Transverse colon (tissue), 4 donors: Measurements from ENCODE around the gene ESD.
"Not testable (repeated sequence)": the region's sequence is repeated elsewhere in the genome, so short reads cannot be mapped to it uniquely, and the experiment has no call there.

Experiments used
- CTCF ChIP-seq, 5 experiments: fragments of 200-600 bp in 3 of 5; fragments of 450-650 bp in 2 of 5; sonication (generic) in 3 of 5; IDR thresholded peaks; 1 replicate in 2 of 5; 2 replicates in 3 of 5; pipeline ENCODE4 v1.5.1; 2016 to 2017; ENCODE audit warnings: antibody characterized with exemption in 5 of 5, inconsistent platforms in 3 of 5, mild to moderate bottlenecking in 2 of 5, moderate library complexity in 1 of 5
- POLR2A ChIP-seq: fragments of 450-650 bp; IDR thresholded peaks from one replicate; pipeline ENCODE4 v1.6.1; 2016; ENCODE audit warnings: antibody characterized with exemption, mild to moderate bottlenecking, moderate library complexity
- POLR2AphosphoS5 ChIP-seq, 3 donors: sonication (generic); formaldehyde crosslinking; IDR thresholded peaks; one replicate each; pipeline ENCODE4 v1.6.1; 2016; ENCODE audit warnings: antibody characterized with exemption in 3 of 3

- TF ChIP-seq POLR2A; POLR2AphosphoS5 (IDR thresholded peaks at IDR 0.05); CTCF (IDR thresholded peaks at IDR 0.05): not testable (repeated sequence)
Observed at GRCh38 chr13:46804921-46805320, 8.0 kb upstream of the ESD start.
